NT2/D1 (cell line): ENCODE measurements around the gene LAMB1.

Experiments used
- SUZ12 ChIP-seq: IDR thresholded peaks from 2 replicates; pipeline ENCODE4 v1.6.1; 2011; ENCODE audit not compliant: insufficient read length, insufficient read depth; ENCODE audit errors: extremely low read depth
- ZNF274 ChIP-seq: IDR thresholded peaks from 2 replicates; pipeline ENCODE4 v1.6.1; 2011; ENCODE audit warnings: mild to moderate bottlenecking, low read depth, low read length

- TF ChIP-seq ZNF274 (no peak), SUZ12 (no peak)
Measured at GRCh38 chr7:108030516-108030915, 27.6 kb upstream of the LAMB1 start.
